H1 (cell line): Measurements from ENCODE around the gene AKAP4.

Experiments
- ASH2L ChIP-seq: fragments of 200-600, 300-600 bp; sonication (generic); IDR thresholded peaks from one replicate; pipeline ENCODE4 v1.7.1; 2017; ENCODE audit warnings: low read length
- HDAC2 ChIP-seq, 2 experiments: fragments of 300-600 bp in 1 of 2; sonication (generic) in 1 of 2; IDR thresholded peaks; 2 replicates each; pipeline ENCODE4 v1.6.1; 2011 to 2012; ENCODE audit warnings: low read depth in 2 of 2, low read length in 2 of 2, mild to moderate bottlenecking in 2 of 2, moderate library complexity in 2 of 2, borderline replicate concordance in 1 of 2, inconsistent platforms in 1 of 2
- SIRT6 ChIP-seq: IDR thresholded peaks from one replicate; pipeline ENCODE4 v1.7.1; 2012; ENCODE audit warnings: low read length, inconsistent platforms
- SP1 ChIP-seq: IDR thresholded peaks from 2 replicates; pipeline ENCODE4 v1.6.1; 2011; ENCODE audit warnings: low read depth, low read length
- TF ChIP-seq, protein P1 (sequence below): fragments of 300-600 bp; sonication (generic); IDR thresholded peaks from 2 replicates; pipeline ENCODE4 v1.7.1; 2012; ENCODE audit warnings: low read length, moderate library complexity, mild to moderate bottlenecking, inconsistent platforms; ENCODE audit not compliant: insufficient replicate concordance
- TF ChIP-seq, protein P2 (sequence below), 3 experiments: IDR thresholded peaks; 1 replicate in 2 of 3; 2 replicates in 1 of 3; pipeline versions ENCODE4 v1.5.1 to v1.6.1; 2011; ENCODE audit warnings: low read length in 3 of 3, mild to moderate bottlenecking in 3 of 3, inconsistent platforms in 2 of 3, low read depth in 1 of 3, moderate library complexity in 1 of 3; ENCODE audit not compliant: insufficient read depth in 1 of 3; ENCODE audit errors: control extremely low read depth in 1 of 3

DNA sequence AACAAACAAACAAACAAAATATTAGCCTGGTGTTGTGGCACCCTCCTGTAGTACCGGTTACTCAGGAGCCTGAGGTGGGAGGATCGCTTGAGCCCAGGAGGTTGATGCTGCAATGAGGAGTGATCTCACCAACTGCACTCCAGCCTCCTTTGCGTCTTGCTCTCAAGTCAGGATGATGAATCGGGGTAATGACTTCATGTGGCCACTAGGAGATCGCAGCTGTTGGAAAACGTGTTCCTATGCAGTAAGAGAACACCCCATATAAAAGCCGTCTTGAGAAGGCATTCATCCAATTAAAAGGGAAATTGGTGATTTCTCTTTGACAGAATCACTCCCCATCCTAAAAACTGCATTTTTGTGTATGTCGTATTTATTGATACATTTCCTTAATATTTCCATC, 10.7 kb upstream of the AKAP4 start:
- TF ChIP-seq ASH2L (no peak), HDAC2 (IDR thresholded peaks at IDR 0.05; ENCODE audit: borderline replicate concordance in 1 of 2, low read depth in 2 of 2, low read length in 2 of 2) (no peak), SIRT6 (no peak), SP1 (no peak)
- TF ChIP-seq, protein P1, sequence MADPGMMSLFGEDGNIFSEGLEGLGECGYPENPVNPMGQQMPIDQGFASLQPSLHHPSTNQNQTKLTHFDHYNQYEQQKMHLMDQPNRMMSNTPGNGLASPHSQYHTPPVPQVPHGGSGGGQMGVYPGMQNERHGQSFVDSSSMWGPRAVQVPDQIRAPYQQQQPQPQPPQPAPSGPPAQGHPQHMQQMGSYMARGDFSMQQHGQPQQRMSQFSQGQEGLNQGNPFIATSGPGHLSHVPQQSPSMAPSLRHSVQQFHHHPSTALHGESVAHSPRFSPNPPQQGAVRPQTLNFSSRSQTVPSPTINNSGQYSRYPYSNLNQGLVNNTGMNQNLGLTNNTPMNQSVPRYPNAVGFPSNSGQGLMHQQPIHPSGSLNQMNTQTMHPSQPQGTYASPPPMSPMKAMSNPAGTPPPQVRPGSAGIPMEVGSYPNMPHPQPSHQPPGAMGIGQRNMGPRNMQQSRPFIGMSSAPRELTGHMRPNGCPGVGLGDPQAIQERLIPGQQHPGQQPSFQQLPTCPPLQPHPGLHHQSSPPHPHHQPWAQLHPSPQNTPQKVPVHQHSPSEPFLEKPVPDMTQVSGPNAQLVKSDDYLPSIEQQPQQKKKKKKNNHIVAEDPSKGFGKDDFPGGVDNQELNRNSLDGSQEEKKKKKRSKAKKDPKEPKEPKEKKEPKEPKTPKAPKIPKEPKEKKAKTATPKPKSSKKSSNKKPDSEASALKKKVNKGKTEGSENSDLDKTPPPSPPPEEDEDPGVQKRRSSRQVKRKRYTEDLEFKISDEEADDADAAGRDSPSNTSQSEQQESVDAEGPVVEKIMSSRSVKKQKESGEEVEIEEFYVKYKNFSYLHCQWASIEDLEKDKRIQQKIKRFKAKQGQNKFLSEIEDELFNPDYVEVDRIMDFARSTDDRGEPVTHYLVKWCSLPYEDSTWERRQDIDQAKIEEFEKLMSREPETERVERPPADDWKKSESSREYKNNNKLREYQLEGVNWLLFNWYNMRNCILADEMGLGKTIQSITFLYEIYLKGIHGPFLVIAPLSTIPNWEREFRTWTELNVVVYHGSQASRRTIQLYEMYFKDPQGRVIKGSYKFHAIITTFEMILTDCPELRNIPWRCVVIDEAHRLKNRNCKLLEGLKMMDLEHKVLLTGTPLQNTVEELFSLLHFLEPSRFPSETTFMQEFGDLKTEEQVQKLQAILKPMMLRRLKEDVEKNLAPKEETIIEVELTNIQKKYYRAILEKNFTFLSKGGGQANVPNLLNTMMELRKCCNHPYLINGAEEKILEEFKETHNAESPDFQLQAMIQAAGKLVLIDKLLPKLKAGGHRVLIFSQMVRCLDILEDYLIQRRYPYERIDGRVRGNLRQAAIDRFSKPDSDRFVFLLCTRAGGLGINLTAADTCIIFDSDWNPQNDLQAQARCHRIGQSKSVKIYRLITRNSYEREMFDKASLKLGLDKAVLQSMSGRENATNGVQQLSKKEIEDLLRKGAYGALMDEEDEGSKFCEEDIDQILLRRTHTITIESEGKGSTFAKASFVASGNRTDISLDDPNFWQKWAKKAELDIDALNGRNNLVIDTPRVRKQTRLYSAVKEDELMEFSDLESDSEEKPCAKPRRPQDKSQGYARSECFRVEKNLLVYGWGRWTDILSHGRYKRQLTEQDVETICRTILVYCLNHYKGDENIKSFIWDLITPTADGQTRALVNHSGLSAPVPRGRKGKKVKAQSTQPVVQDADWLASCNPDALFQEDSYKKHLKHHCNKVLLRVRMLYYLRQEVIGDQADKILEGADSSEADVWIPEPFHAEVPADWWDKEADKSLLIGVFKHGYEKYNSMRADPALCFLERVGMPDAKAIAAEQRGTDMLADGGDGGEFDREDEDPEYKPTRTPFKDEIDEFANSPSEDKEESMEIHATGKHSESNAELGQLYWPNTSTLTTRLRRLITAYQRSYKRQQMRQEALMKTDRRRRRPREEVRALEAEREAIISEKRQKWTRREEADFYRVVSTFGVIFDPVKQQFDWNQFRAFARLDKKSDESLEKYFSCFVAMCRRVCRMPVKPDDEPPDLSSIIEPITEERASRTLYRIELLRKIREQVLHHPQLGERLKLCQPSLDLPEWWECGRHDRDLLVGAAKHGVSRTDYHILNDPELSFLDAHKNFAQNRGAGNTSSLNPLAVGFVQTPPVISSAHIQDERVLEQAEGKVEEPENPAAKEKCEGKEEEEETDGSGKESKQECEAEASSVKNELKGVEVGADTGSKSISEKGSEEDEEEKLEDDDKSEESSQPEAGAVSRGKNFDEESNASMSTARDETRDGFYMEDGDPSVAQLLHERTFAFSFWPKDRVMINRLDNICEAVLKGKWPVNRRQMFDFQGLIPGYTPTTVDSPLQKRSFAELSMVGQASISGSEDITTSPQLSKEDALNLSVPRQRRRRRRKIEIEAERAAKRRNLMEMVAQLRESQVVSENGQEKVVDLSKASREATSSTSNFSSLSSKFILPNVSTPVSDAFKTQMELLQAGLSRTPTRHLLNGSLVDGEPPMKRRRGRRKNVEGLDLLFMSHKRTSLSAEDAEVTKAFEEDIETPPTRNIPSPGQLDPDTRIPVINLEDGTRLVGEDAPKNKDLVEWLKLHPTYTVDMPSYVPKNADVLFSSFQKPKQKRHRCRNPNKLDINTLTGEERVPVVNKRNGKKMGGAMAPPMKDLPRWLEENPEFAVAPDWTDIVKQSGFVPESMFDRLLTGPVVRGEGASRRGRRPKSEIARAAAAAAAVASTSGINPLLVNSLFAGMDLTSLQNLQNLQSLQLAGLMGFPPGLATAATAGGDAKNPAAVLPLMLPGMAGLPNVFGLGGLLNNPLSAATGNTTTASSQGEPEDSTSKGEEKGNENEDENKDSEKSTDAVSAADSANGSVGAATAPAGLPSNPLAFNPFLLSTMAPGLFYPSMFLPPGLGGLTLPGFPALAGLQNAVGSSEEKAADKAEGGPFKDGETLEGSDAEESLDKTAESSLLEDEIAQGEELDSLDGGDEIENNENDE, result no peak
- TF ChIP-seq, protein P2, sequence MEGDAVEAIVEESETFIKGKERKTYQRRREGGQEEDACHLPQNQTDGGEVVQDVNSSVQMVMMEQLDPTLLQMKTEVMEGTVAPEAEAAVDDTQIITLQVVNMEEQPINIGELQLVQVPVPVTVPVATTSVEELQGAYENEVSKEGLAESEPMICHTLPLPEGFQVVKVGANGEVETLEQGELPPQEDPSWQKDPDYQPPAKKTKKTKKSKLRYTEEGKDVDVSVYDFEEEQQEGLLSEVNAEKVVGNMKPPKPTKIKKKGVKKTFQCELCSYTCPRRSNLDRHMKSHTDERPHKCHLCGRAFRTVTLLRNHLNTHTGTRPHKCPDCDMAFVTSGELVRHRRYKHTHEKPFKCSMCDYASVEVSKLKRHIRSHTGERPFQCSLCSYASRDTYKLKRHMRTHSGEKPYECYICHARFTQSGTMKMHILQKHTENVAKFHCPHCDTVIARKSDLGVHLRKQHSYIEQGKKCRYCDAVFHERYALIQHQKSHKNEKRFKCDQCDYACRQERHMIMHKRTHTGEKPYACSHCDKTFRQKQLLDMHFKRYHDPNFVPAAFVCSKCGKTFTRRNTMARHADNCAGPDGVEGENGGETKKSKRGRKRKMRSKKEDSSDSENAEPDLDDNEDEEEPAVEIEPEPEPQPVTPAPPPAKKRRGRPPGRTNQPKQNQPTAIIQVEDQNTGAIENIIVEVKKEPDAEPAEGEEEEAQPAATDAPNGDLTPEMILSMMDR (IDR thresholded peaks at IDR 0.05; ENCODE audit: control extremely low read depth in 1 of 3, insufficient read depth in 1 of 3, low read depth in 1 of 3, low read length in 3 of 3), result peak; percentile 23 to 47 (median 25); a peak in 3 of 4 replicates
